Peyer's patch (tissue), 4 donors: ENCODE data around the gene ALKBH2. TPM values are rescaled to one million over a fixed set of nuclear protein-coding genes. Genes with fewer than 3 reads are reported as not detected.

Source experiments
- DNase-seq, 3 donors: peaks; one replicate each; pipeline ENCODE4 v3.0.0-alpha.2; 2017 to 2019
- H3K27ac ChIP-seq, 4 donors: fragments of 200-600 bp; sonication (generic); one replicate each; pipeline ENCODE4 v1.5.1; 2016 to 2019
- H3K27me3 ChIP-seq, 2 donors: fragments of 200-600 bp; sonication (generic); one replicate each; pipeline ENCODE4 v1.5.1; 2019
- H3K36me3 ChIP-seq, 3 donors: fragments of 200-600 bp; sonication (generic); one replicate each; pipeline ENCODE4 v1.5.1; 2016 to 2019
- H3K4me1 ChIP-seq, 4 donors: fragments of 200-600 bp; sonication (generic); one replicate each; pipeline ENCODE4 v1.5.1; 2016 to 2019
- H3K4me3 ChIP-seq, 4 donors: fragments of 200-600 bp; sonication (generic); 1 replicate in 3 of 4; 2 replicates in 1 of 4; pipeline ENCODE4 v1.5.1; 2016 to 2019; ENCODE audit warnings: mild to moderate bottlenecking in 1 of 4
- H3K9me3 ChIP-seq, 4 donors: fragments of 200-600 bp; sonication (generic); one replicate each; pipeline ENCODE4 v1.5.1; 2016 to 2019; ENCODE audit warnings: mild to moderate bottlenecking in 1 of 4
- CTCF ChIP-seq, 6 experiments: fragments of 450-650 bp in 4 of 6; fragments of 200-600 bp in 2 of 6; sonication (generic) in 1 of 6; IDR thresholded peaks; one replicate each; pipeline ENCODE4 v1.5.1; 2017 to 2019; ENCODE audit warnings: antibody characterized with exemption in 6 of 6, mild to moderate bottlenecking in 3 of 6, moderate library complexity in 1 of 6
- POLR2A ChIP-seq, 2 donors: fragments of 450-650 bp; IDR thresholded peaks; one replicate each; pipeline ENCODE4 v1.5.1; 2017; ENCODE audit warnings: antibody characterized with exemption in 2 of 2, mild to moderate bottlenecking in 2 of 2, moderate library complexity in 2 of 2
- total RNA-seq, 4 donors: library from RNA; depleted of rRNA; stranded (reverse); fragments of >200 nt; gene quantifications; one replicate each; pipeline ENCODE4 v1.1.0, GENCODE V29; 2016

Gene ALKBH2
- total RNA-seq, 4 donors from 2014 or later: 5.2 to 26.4 (median 7.3) TPM

GRCh38 chr12:109102491-109102890, 9.2 kb upstream of the ALKBH2 start:
- H3K27me3 ChIP-seq: no peaks in the 10 kb centered on the region
- H3K9me3 ChIP-seq: no peaks in the 10 kb centered on the region
- H3K27ac ChIP-seq: no peak overlapping the region
- no peak overlapping the region for H3K4me3 ChIP-seq
- DNase-seq: no peak
- TF ChIP-seq CTCF (IDR thresholded peaks at IDR 0.05) (no peak), POLR2A (IDR thresholded peaks at IDR 0.05) (no peak)
- peaks cover 0 to 53% (median 0%) of the 10 kb centered on the region in 3 donors for H3K36me3 ChIP-seq
- H3K4me1 ChIP-seq: peaks cover 0 to 18% (median 2%) of the 10 kb centered on the region in 4 donors

- TF ChIP-seq POLR2A (IDR thresholded peaks at IDR 0.05): no peak
- no peak for TF ChIP-seq CTCF (IDR thresholded peaks at IDR 0.05)
- H3K36me3 ChIP-seq: peaks cover 0 to 38% (median 0%) of the 10 kb centered on the region in 3 donors
- H3K4me3 ChIP-seq: no peak overlapping the region
- no peaks in the 10 kb centered on the region for H3K27me3 ChIP-seq
- H3K4me1 ChIP-seq: peaks cover 0 to 21% (median 5%) of the 10 kb centered on the region in 4 donors
- H3K9me3 ChIP-seq: no peaks in the 10 kb centered on the region
- no peak overlapping the region for H3K27ac ChIP-seq
- no peak for DNase-seq
These were observed 7.5 kb upstream of the ALKBH2 start for GRCh38 chr12:109100741-109101140.

GRCh38 chr12:109099431-109100020, 6.3 kb upstream of the ALKBH2 start:
- Histone ChIP-seq H3K27ac (peak overlapping the region in 3 of 4 donors; percentile 0 to 88 (median 85)), H3K36me3 (peaks cover 0 to 26% (median 0%) of the 10 kb centered on the region in 3 donors), H3K4me3 (peak overlapping the region in 3 of 4 donors; percentile 69 to 82 (median 72)), H3K4me1 (peaks cover 0 to 21% (median 5%) of the 10 kb centered on the region in 4 donors), H3K9me3 (no peaks in the 10 kb centered on the region), H3K27me3 (no peaks in the 10 kb centered on the region)
- TF ChIP-seq POLR2A (IDR thresholded peaks at IDR 0.05) (no peak), CTCF (IDR thresholded peaks at IDR 0.05) (no peak)
- no peak for DNase-seq

- H3K4me3 ChIP-seq: peak overlapping the region; percentile 69 to 82 (median 75)
- peaks cover 0 to 17% (median 0%) of the 10 kb centered on the region in 3 donors for H3K36me3 ChIP-seq
- H3K4me1 ChIP-seq: peaks cover 0 to 21% (median 5%) of the 10 kb centered on the region in 4 donors
- H3K27me3 ChIP-seq: no peaks in the 10 kb centered on the region
- H3K27ac ChIP-seq: peak overlapping the region; percentile 66 to 88 (median 86)
- peak in 1 of 3 donors; percentile 38 for DNase-seq
- TF ChIP-seq POLR2A (IDR thresholded peaks at IDR 0.05) (no peak), CTCF (IDR thresholded peaks at IDR 0.05) (no peak)
- no peaks in the 10 kb centered on the region for H3K9me3 ChIP-seq
These were observed 5.4 kb upstream of the ALKBH2 start for GRCh38 chr12:109098651-109099050.

- peaks cover 0 to 21% (median 5%) of the 10 kb centered on the region in 4 donors for H3K4me1 ChIP-seq
- peak in 1 of 2 donors; percentile 57 for TF ChIP-seq POLR2A (IDR thresholded peaks at IDR 0.05)
- TF ChIP-seq CTCF (IDR thresholded peaks at IDR 0.05): no peak
- no peak for DNase-seq
- no peaks in the 10 kb centered on the region for H3K9me3 ChIP-seq
- H3K4me3 ChIP-seq: peak overlapping the region; percentile 69 to 82 (median 75)
- peak overlapping the region; percentile 66 to 88 (median 86) for H3K27ac ChIP-seq
- H3K27me3 ChIP-seq: no peaks in the 10 kb centered on the region
- H3K36me3 ChIP-seq: peaks cover 0 to 13% (median 0%) of the 10 kb centered on the region in 3 donors
These were observed 4.9 kb upstream of the ALKBH2 start for GRCh38 chr12:109098183-109098604.
